ENCODE data around the gene DMC1. TPM values are rescaled to one million over a fixed set of nuclear protein-coding genes. Genes with fewer than 3 reads are reported as not detected.
"Not testable (repeated sequence)": the region's sequence is repeated elsewhere in the genome, so short reads cannot be mapped to it uniquely, and the experiment has no call there.

The DMC1 gene
- total and polyA plus RNA-seq, 10 of the 15 experiments (the other 5 are each of a cell fraction or from before 2014, with no cell fraction given) = 1.0 to 21.0 (median 4.5) TPM

DNA sequence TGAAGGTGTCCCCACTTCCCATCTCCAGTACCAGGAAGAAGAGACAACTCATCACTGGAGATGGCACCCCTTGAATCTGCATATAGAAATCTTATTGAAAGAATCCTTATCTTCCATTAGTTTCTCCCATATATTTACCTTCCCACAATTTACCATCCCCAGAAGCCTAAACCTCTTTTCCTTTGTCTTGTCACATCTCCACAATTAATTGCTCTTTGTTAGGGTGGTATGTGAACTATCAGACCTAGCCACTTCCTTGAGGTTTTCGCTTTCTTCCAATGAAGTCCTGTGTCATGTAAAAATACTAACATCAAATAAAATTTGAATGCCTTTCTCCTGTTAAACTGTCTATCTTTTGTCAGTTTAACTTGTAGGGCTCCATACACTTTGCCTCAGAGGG, 48.3 kb upstream of the DMC1 start:
- H3K9ac ChIP-seq (ENCODE audit: control insufficient read depth, insufficient read depth, low read length) = no peak overlapping the region
- WGBS (ENCODE audit: insufficient coverage, insufficient replicate concordance, low lambda C conversion rate, missing lambda C conversion rate) = 81% methylated on average over 1 of the region's 1 CpG
- ChIA-PET SMC1A (ENCODE audit: uncharacterized antibody, unreplicated experiment) (interaction anchor here (0.6 kb wide), 1 partner anchor 76 kb away, joined by 3 read pairs; no protein-coding TSS in a partner anchor), POLR2A (no interaction called here), CTCF (interaction anchor here (0.6 kb wide), 1 partner anchor 106 kb away, joined by 4 read pairs; no protein-coding TSS in a partner anchor), RAD21 (ENCODE audit: unreplicated experiment) (no interaction called here)
- no peak overlapping the region for H3K4me3 ChIP-seq
- H3K36me3 ChIP-seq (ENCODE audit: control insufficient read depth in 2 of 2, insufficient read depth in 2 of 2, low read length in 1 of 2) = no peaks in the 10 kb centered on the region
- intact Hi-C loops (cut with micrococcal nuclease; ENCODE audit: unreplicated experiment) (no loop called here), in situ Hi-C loops (cut with MboI) (no loop called here)
- no TSS peak for BruUV-seq (replicated peaks)
- H3K4me2 ChIP-seq (ENCODE audit: control insufficient read depth, insufficient read depth) = no peak overlapping the region
- no peak for TF ChIP-seq SUZ12 (IDR thresholded peaks at IDR 0.05; ENCODE audit: unreplicated experiment)
- no peak for TF ChIP-seq ZNF274 (IDR thresholded peaks at IDR 0.05; ENCODE audit: insufficient read depth, insufficient read length)
- TF ChIP-seq, protein P1, sequence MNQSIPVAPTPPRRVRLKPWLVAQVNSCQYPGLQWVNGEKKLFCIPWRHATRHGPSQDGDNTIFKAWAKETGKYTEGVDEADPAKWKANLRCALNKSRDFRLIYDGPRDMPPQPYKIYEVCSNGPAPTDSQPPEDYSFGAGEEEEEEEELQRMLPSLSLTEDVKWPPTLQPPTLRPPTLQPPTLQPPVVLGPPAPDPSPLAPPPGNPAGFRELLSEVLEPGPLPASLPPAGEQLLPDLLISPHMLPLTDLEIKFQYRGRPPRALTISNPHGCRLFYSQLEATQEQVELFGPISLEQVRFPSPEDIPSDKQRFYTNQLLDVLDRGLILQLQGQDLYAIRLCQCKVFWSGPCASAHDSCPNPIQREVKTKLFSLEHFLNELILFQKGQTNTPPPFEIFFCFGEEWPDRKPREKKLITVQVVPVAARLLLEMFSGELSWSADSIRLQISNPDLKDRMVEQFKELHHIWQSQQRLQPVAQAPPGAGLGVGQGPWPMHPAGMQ (IDR thresholded peaks at IDR 0.05; ENCODE audit: borderline replicate concordance) = no peak
- TF ChIP-seq CBX5 (IDR thresholded peaks at IDR 0.05; ENCODE audit: low read depth) = no peak
- no peak for TF ChIP-seq IKZF2 (IDR thresholded peaks at IDR 0.05)
- TF ChIP-seq SUPT20H (IDR thresholded peaks at IDR 0.05; ENCODE audit: borderline replicate concordance, control insufficient read depth, low read depth, low read length) = no peak
- TF ChIP-seq ASH2L (IDR thresholded peaks at IDR 0.05; ENCODE audit: borderline replicate concordance, low read depth) = no peak
- DNase-seq (ENCODE audit: low read depth, low spot score) (no peak), ATAC-seq (no peak), FAIRE-seq (no peak)
- no peak overlapping the region for H2AFZ ChIP-seq (ENCODE audit: control insufficient read depth, low read depth, low read length)
- H3K27me3 ChIP-seq (replicated peaks in 1 of 2; ENCODE audit: control insufficient read depth in 2 of 2, insufficient read depth in 2 of 2, low read length in 1 of 2) = no peaks in the 10 kb centered on the region
- no peak overlapping the region for H3K27ac ChIP-seq (ENCODE audit: control insufficient read depth, insufficient read depth)
- H3K79me2 ChIP-seq (ENCODE audit: control insufficient read depth, insufficient read depth, low read length) = no peaks in the 10 kb centered on the region
- H4K20me1 ChIP-seq (ENCODE audit: control insufficient read depth, insufficient read depth) = no peaks in the 10 kb centered on the region
- no peaks in the 10 kb centered on the region for H3K9me3 ChIP-seq (replicated peaks; ENCODE audit: control insufficient read depth, insufficient read depth, low read length)
- H3K4me1 ChIP-seq (ENCODE audit: control insufficient read depth, insufficient read depth, low read length) = no peaks in the 10 kb centered on the region

DNA sequence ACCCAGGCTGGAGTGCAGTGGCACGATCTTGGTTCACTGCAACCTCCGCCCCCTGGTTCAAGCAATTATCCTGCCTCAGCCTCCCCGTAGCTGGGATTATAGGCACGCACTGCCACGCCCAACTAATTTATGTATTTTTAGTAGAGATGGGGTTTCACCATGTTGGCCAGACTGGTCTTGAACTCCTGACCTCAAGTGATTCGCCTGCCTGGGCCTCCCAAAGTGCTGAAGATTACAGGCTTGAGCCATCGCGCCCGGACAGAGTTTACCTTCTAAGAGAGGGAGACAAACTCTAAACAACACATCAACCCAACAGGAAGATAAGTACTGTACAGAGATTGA, 45.1 kb upstream of the DMC1 start:
- DNase-seq (ENCODE audit: low read depth, low spot score); H3K4me1 ChIP-seq (ENCODE audit: control insufficient read depth, insufficient read depth, low read length); H3K4me2 ChIP-seq (ENCODE audit: control insufficient read depth, insufficient read depth); H3K27ac ChIP-seq (ENCODE audit: control insufficient read depth, insufficient read depth); RAD21 ChIA-PET (ENCODE audit: unreplicated experiment); H4K20me1 ChIP-seq (ENCODE audit: control insufficient read depth, insufficient read depth); in situ Hi-C loops (cut with MboI); POLR2A ChIA-PET; FAIRE-seq; BruUV-seq (replicated peaks); ATAC-seq; H3K4me3 ChIP-seq; intact Hi-C loops (cut with micrococcal nuclease; ENCODE audit: unreplicated experiment); H3K36me3 ChIP-seq (ENCODE audit: control insufficient read depth in 2 of 2, insufficient read depth in 2 of 2, low read length in 1 of 2); SMC1A ChIA-PET (ENCODE audit: uncharacterized antibody, unreplicated experiment); CTCF ChIA-PET; H3K9ac ChIP-seq (ENCODE audit: control insufficient read depth, insufficient read depth, low read length); H3K9me3 ChIP-seq (replicated peaks; ENCODE audit: control insufficient read depth, insufficient read depth, low read length); H2AFZ ChIP-seq (ENCODE audit: control insufficient read depth, low read depth, low read length); H3K79me2 ChIP-seq (ENCODE audit: control insufficient read depth, insufficient read depth, low read length); H3K27me3 ChIP-seq (replicated peaks in 1 of 2; ENCODE audit: control insufficient read depth in 2 of 2, insufficient read depth in 2 of 2, low read length in 1 of 2): not testable (repeated sequence)
- 44% methylated on average over 9 of the region's 9 CpGs for WGBS (ENCODE audit: insufficient coverage, insufficient replicate concordance, low lambda C conversion rate, missing lambda C conversion rate)

Measured in GM12878 (cell line).